Ascending aorta (tissue), 1 donor: ENCODE results near the gene ZNF518A. TPM values are rescaled to one million over a fixed set of nuclear protein-coding genes. Genes with fewer than 3 reads are reported as not detected.

Source experiments
- total RNA-seq: library from RNA; depleted of rRNA; stranded (reverse); fragments of >200 nt; gene quantifications from one replicate; pipeline ENCODE4 v1.1.0, GENCODE V29; 2016

The ZNF518A gene
- total RNA-seq, 1 donor from 2014 or later: 7.1 TPM

Other genes starting within 250 kb of the ZNF518A start
- gene CC2D2B, start 222.3 kb upstream of the ZNF518A start, total RNA-seq: 3.9 TPM
- 6.0 TPM for gene CCNJ, start 86.7 kb upstream of the ZNF518A start, total RNA-seq
- gene BLNK, start 141.3 kb downstream of the ZNF518A start, total RNA-seq: not detected
- not detected for gene DNTT, start 174.1 kb downstream of the ZNF518A start, total RNA-seq
- not detected for gene OPALIN, start 228.7 kb downstream of the ZNF518A start, total RNA-seq